PC-3 (cell line): ENCODE data around the gene CNBD2.

Experiments
- CTCF ChIP-seq: fragments of 300-600 bp; sonication (generic); conservative IDR thresholded peaks from 2 replicates; pipeline ENCODE4 v1.5.1; 2017; ENCODE audit warnings: antibody characterized with exemption, low read depth, mild to moderate bottlenecking, low read length
- EZH2 ChIP-seq: fragments of 300-600 bp; sonication (generic); IDR thresholded peaks from one replicate; pipeline ENCODE4 v1.6.1; 2017; ENCODE audit warnings: antibody characterized with exemption, mild to moderate bottlenecking, low read length; ENCODE audit not compliant: unreplicated experiment

- no peak for TF ChIP-seq CTCF
- no peak for TF ChIP-seq EZH2
Observed at GRCh38 chr20:36002855-36003254, 34.5 kb downstream of the CNBD2 start.
